Daoy (cell line): ENCODE data around the gene MMRN2. TPM values are rescaled to one million over a fixed set of nuclear protein-coding genes. Genes with fewer than 3 reads are reported as not detected.
"Not testable (repeated sequence)": the region's sequence is repeated elsewhere in the genome, so short reads cannot be mapped to it uniquely, and the experiment has no call there.

Experiments used
- DNase-seq: peaks from one replicate; pipeline ENCODE4 v3.0.0-alpha.2; 2015; ENCODE audit warnings: low read depth
- total RNA-seq: library from RNA; depleted of rRNA; stranded (reverse); fragments of >200 nt; shearing (Covaris generic); gene quantifications from 2 replicates; pipeline ENCODE4 v1.2.3, GENCODE V29; 2014

MMRN2 gene
- total RNA-seq, 1 experiment from 2014 or later: 0.06 TPM

GRCh38 chr10:86956195-86956847 lies 1.1 kb downstream of the MMRN2 start:
- no peak for DNase-seq

- no peak for DNase-seq
Measured at GRCh38 chr10:86955501-86956194, 1.8 kb downstream of the MMRN2 start.

DNA sequence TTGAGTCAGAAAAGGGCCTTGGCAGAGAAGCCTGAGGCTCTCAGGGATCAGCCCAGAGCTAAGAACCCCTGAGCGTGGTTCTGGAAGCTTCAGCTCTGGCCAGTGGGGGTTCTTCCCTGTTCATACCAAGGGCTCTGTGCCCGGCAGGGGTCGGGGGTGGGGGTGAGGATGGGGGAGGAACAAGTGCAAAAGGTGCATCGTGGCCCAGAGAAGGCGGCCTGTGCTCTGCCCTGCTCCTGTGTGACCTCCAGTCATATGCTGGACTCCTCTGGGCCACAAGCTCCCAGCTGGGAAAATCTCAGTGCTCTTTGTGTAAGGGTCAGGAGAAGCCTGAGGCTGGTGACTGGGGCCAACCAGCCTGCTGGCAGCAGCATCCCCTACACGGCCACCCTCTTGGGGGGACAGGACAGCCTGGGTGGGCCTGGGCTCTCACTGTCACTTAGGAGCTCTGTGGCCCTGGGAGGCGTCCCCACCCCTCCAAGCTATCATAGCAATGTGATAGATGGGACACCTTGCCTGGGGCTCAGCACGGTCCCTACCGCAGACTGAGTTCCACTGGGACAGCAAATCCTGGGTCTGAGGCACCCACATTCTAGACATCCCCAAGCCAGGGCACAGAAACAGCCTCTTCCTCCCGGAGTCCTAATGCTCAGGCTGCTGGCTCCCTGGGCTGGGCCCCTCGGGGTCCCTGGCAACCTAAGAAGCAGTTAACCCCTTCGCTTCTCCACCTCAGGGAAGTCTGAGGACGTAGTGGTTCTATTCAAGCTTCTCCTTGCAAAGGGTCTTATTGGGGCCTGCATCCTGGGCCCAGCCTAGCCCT lies 2.5 kb downstream of the MMRN2 start:
- DNase-seq: no peak

DNA sequence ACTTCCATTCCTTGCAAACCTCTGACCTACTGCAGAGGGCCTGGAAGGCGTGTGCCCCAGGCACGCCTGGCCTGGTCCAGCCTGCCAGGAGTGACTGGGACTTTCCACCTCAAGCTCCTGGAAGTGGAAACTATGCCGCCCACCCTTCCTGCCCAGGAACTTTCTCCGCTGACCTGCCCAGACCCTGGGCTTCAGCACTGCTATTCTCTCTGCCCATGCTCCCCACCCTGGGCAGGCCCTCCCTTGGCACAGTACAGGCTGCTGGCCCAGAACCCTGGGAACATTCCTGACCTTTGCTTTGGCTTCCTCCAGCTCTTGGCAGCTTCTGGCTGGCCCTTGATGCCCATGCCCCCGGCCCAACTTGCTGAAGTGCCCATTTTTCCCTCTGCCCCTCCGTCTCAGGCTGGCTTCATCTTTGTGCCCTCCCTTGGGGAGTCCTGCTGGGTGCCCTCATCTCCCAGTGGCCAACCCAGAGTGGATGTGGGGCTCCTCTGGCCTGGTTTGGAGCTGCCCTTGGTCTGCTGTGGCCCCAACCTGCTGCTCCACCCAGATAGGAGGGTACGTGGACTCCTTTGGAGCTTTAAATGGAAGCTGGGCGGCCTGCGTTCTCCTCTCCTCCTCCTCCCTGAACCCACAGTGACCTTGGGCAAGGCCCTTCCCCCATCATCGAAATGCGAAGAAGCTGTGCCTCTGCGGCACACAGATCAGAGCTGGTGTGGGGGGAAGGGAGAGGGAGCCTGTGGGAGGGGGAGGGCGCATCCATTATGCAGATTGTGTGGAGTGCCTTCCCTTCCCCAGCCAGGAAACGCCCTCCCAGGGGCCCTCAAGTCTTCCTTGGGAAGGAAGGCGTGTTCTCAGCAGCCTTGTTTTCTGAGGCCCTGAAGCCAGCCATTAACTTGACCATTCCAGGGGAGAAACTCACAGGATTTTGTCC lies 3.4 kb downstream of the MMRN2 start:
- no peak for DNase-seq

DNA sequence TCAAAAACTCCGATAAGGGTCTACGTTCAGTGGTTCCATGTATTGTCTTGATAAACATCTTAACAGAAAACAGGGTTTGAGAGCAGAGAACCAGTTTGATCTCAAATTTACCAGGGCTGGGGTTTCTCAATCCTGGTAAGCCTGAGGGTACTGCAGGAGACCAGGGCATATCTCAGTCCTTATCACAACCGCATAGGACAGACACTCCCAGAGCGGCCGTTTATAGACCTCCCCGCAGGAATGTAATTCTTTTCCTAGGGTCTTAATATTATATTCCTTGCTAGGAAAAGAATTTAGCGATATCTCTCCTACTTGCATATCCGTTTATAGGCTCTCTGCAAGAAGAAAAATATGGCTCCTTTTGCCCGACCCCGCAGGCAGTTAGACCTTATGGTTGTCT lies 4.7 kb downstream of the MMRN2 start:
- DNase-seq: not testable (repeated sequence)

- DNase-seq: no peak
Measured at GRCh38 chr10:86952106-86952505, 5.3 kb downstream of the MMRN2 start.

DNA sequence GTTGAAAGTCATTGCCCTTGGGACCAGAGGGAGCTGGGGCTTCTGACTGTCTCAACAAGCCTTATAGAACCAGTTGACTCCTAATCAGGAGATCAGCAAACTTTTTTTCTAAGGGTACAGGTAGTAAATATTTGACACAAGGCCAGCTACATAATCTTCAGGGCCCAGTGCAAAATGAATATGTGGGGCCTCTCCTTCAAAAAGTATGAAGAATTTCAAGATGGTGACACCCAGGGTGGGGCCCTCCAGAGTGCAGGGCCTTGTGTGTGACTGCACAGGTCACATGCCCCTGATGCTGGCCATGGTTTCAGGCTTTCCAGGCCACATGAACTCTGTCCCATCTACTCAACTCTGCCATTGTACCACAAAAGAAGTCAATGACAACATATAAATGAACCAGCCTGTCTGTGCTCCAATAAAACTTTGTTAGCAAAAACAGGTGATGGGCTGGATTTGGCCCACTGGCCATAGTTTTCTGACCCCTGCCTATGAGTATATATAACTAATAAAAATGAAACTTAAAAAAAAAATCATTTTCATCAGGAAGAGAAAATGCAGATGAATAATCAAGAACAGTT lies 6.1 kb downstream of the MMRN2 start:
- no peak for DNase-seq

GRCh38 chr10:86950349-86950748 lies 7.1 kb downstream of the MMRN2 start:
- DNase-seq: no peak

DNA sequence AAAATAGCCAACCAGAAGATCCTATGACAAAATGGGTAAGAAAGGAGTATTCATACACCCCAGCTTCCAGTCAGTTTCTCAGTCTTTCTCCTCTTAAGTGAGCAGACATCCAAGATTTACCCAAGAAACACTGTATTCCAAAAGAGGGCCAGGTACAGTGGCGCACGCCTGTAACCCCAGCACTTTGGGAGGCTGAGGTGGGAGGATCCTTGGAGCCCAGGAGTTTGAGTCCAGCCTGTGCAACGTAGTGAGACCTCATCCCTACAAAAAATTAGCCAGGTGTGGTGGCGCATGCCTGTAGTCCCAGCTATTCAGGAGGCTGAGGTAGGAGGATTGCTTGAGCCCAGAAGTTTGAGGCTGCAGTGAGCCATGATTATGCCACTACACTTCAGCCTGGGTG lies 9.6 kb downstream of the MMRN2 start:
- not testable (repeated sequence) for DNase-seq

- DNase-seq: no peak
Measured at GRCh38 chr10:86946213-86947155, 10.9 kb downstream of the MMRN2 start.

- DNase-seq: peak; percentile 39
Measured at GRCh38 chr10:86945361-86946212, 11.8 kb downstream of the MMRN2 start.

- no peak for DNase-seq
Measured at GRCh38 chr10:86944907-86945306, 12.5 kb downstream of the MMRN2 start.

DNA sequence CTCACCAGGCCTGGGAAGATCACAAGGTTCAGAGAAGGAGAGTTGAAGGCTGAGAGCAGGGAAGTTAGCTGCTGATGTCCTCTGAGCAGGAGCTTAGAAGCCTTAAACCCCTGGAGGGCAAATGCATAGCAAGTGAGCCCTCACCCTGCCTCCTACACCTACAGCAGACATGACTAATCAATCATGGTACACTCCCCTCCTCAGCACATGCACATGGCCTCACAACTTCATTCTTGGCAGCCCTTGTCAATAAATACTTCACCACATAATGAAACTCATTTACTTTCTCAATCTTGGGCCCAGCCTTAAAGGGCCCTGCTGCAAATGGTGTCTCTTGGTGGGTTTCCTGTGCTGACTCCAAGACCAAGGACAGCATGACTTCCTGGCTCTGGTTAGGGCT lies 12.9 kb downstream of the MMRN2 start:
- no peak for DNase-seq

DNA sequence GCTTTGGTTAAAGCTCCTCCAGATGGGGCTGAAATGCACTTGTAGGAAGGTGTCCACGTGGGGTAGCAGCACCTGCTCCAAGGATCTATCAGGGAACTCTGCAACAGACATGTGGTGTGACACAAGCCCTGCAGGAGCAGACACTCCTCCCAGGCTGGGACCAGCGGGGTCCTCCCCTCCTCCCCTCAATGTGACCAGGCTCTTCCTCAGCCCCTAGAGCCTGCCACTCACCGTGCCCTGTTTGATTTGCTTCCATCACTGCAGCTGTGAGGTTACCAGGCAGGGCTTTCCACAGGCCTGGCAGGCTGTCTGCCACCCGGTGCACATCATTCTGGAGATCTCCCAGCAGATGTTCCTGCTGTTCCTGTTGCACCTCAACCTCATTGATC lies 13.4 kb downstream of the MMRN2 start:
- DNase-seq: no peak

DNA sequence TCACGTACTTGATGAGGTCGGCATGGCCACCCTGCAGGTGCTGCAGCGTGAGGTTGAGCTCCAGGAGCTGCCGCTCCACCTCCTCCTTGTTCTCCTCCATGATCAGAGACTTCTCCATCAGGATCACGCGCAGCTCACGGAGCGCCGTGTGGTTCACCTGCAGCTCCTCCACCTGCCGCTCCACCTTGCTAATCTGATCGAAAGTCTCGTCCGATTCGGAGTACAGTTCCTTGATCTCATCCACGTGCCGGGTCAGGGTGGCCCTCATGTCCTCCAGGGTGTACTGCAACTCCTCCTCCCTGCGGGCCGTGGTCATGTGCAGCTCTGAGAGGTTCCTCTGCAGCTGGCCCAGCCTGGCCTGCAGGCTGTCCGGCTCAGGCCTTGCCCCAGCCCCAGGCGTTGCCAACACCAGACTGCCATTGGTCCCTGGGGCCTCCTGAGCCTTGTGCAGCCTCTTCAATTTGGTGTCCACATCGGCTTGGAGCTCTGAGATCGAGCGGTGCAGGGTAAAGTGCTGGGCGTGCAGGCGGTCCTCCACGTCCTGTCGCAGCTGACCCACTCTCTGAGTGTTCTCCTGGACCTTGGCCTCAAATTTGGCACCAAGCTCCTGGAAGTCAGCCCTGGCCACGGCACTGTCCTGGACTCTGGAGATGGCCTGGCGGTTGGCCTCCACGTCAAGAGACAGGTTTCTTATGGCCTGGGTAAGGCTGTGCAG lies 13.9 kb downstream of the MMRN2 start:
- no peak for DNase-seq

GRCh38 chr10:86942441-86943315 lies 14.7 kb downstream of the MMRN2 start:
- DNase-seq: no peak

DNA sequence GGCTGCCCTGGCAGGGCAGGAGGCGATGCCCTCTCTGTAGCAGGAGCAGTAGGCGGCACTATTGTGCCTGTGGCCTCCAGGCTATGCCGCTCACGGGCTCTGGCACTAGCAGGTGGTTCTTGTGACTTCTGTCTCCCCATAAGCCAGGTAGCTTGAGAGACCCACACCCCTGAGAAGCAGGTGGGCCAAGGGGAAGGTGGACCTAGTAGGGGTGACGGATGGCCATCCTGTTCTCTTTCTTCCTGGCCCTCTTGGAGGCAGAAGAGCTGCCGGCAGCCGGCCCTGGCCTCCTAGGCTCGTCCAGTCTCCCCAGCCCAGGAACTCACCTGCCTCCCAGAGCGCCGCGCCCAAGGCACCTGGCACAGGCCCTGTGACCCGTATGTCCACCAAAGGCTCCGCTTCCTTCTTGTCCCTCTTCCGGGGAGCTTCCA lies 15.4 kb downstream of the MMRN2 start:
- no peak for DNase-seq
